Measurements from ENCODE around the gene CNBD2. TPM values are rescaled to one million over a fixed set of nuclear protein-coding genes. Genes with fewer than 3 reads are reported as not detected.

CNBD2 gene
- polyA plus RNA-seq, 1 donor (not counting 4 experiments of a cell fraction or from before 2014, with no cell fraction given) = 3.0 TPM

- no peaks in the 10 kb centered on the region for H3K79me2 ChIP-seq (ENCODE audit: control insufficient read depth, insufficient read depth, low read length)
- no peaks in the 10 kb centered on the region for H3K9me3 ChIP-seq (ENCODE audit: control insufficient read depth, low read depth, low read length)
- no peaks in the 10 kb centered on the region for H3K9me1 ChIP-seq (ENCODE audit: control insufficient read depth, extremely low read depth, insufficient read depth, low read length)
- H3K27me3 ChIP-seq (ENCODE audit: control insufficient read depth, extremely low read depth, insufficient read depth, low read length) = no peaks in the 10 kb centered on the region
- H3K4me3 ChIP-seq (ENCODE audit: control insufficient read depth in 2 of 3, extremely low read depth in 1 of 3, insufficient read depth in 2 of 3, low read depth in 1 of 3, low read length in 3 of 3) = no peak overlapping the region
- H3K4me1 ChIP-seq (ENCODE audit: control insufficient read depth, extremely low read depth, insufficient read depth, low read length) = no peaks in the 10 kb centered on the region
- H2AFZ ChIP-seq (ENCODE audit: control insufficient read depth, low read length) = no peak overlapping the region
- H3K4me2 ChIP-seq (ENCODE audit: control insufficient read depth, extremely low read depth, insufficient read depth, low read depth, low read length) = no peak overlapping the region
- H4K20me1 ChIP-seq (ENCODE audit: control insufficient read depth, extremely low read depth, insufficient read depth, low read length) = no peaks in the 10 kb centered on the region
- no peak overlapping the region for H3K9ac ChIP-seq (ENCODE audit: control insufficient read depth, extremely low read depth, insufficient read depth, low read length)
- TF ChIP-seq CTCF (optimal IDR thresholded peaks at IDR 0.05 in 1 of 3, IDR thresholded peaks at IDR 0.05 in 1 of 3, conservative IDR thresholded peaks at IDR 0.05 in 1 of 3; ENCODE audit: extremely low read depth in 1 of 3, insufficient read depth in 2 of 3, low read length in 3 of 3) (no peak), EZH2 (IDR thresholded peaks at IDR 0.05; ENCODE audit: low read length) (no peak)
- dilution Hi-C loops (cut with MboI; ENCODE audit: extremely low pct_ligation_motif_present, low sequenced_read_pairs) = no loop called here
- FAIRE-seq (no peak), DNase-seq (ENCODE audit: low read depth, low spot score) (no peak)
- H3K27ac ChIP-seq (ENCODE audit: control insufficient read depth, insufficient read depth, low read length) = no peak overlapping the region
- H3K36me3 ChIP-seq (ENCODE audit: control insufficient read depth in 2 of 2, extremely low read depth in 1 of 2, insufficient read depth in 2 of 2, low read length in 2 of 2) = no peaks in the 10 kb centered on the region
These were observed 34.5 kb downstream of the CNBD2 start for GRCh38 chr20:36002855-36003254.

GRCh38 chr20:36004045-36004444 lies 35.7 kb downstream of the CNBD2 start:
- Histone ChIP-seq H3K4me1 (ENCODE audit: control insufficient read depth, extremely low read depth, insufficient read depth, low read length) (no peaks in the 10 kb centered on the region), H3K4me3 (ENCODE audit: control insufficient read depth in 2 of 3, extremely low read depth in 1 of 3, insufficient read depth in 2 of 3, low read depth in 1 of 3, low read length in 3 of 3) (no peak overlapping the region), H3K9me3 (ENCODE audit: control insufficient read depth, low read depth, low read length) (no peaks in the 10 kb centered on the region), H3K79me2 (ENCODE audit: control insufficient read depth, insufficient read depth, low read length) (no peaks in the 10 kb centered on the region), H4K20me1 (ENCODE audit: control insufficient read depth, extremely low read depth, insufficient read depth, low read length) (no peaks in the 10 kb centered on the region), H3K36me3 (ENCODE audit: control insufficient read depth in 2 of 2, extremely low read depth in 1 of 2, insufficient read depth in 2 of 2, low read length in 2 of 2) (no peaks in the 10 kb centered on the region), H3K27me3 (ENCODE audit: control insufficient read depth, extremely low read depth, insufficient read depth, low read length) (no peaks in the 10 kb centered on the region), H2AFZ (ENCODE audit: control insufficient read depth, low read length) (no peak overlapping the region), H3K9me1 (ENCODE audit: control insufficient read depth, extremely low read depth, insufficient read depth, low read length) (no peaks in the 10 kb centered on the region), H3K9ac (ENCODE audit: control insufficient read depth, extremely low read depth, insufficient read depth, low read length) (no peak overlapping the region), H3K27ac (ENCODE audit: control insufficient read depth, insufficient read depth, low read length) (no peak overlapping the region), H3K4me2 (ENCODE audit: control insufficient read depth, extremely low read depth, insufficient read depth, low read depth, low read length) (no peak overlapping the region)
- DNase-seq (ENCODE audit: low read depth, low spot score) = no peak
- dilution Hi-C loops (cut with MboI; ENCODE audit: extremely low pct_ligation_motif_present, low sequenced_read_pairs) = no loop called here
- no peak for FAIRE-seq
- TF ChIP-seq EZH2 (IDR thresholded peaks at IDR 0.05; ENCODE audit: low read length) = no peak
- TF ChIP-seq CTCF (optimal IDR thresholded peaks at IDR 0.05 in 1 of 3, IDR thresholded peaks at IDR 0.05 in 1 of 3, conservative IDR thresholded peaks at IDR 0.05 in 1 of 3; ENCODE audit: extremely low read depth in 1 of 3, insufficient read depth in 2 of 3, low read length in 3 of 3) = no peak

Measured in keratinocyte (primary cell).